GM20000 (cell line): ENCODE measurements around the gene SENP1.

Source experiments
- DNase-seq: peaks from one replicate; pipeline ENCODE4 v3.0.0; 2012; ENCODE audit warnings: low spot score
- TF ChIP-seq, protein P1 (sequence below): IDR thresholded peaks from 2 replicates; pipeline ENCODE4 v1.5.1; 2012; ENCODE audit warnings: mild to moderate bottlenecking, control low read depth; ENCODE audit errors: extremely low read depth, missing control alignments

SENP1 gene

DNA sequence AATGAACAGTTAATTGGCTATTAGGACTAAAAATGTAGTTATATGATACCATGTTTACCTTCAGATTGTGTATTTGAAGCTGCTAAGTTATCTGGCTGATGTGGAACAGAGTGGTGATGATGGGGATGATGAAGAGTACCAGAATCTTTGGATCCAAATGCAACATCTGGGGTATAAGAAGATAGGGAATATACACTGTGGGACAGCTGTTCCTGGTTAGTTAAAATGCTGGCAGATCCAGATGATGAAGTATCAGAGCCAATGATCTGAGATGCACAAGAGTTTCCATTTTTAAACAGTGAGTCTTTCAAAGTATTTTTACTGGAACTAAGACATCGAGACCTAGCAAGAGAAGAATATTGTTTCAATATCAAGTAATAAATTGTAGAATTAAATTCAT, 31.6 kb downstream of the SENP1 start:
- no peak for DNase-seq
- TF ChIP-seq, protein P1, sequence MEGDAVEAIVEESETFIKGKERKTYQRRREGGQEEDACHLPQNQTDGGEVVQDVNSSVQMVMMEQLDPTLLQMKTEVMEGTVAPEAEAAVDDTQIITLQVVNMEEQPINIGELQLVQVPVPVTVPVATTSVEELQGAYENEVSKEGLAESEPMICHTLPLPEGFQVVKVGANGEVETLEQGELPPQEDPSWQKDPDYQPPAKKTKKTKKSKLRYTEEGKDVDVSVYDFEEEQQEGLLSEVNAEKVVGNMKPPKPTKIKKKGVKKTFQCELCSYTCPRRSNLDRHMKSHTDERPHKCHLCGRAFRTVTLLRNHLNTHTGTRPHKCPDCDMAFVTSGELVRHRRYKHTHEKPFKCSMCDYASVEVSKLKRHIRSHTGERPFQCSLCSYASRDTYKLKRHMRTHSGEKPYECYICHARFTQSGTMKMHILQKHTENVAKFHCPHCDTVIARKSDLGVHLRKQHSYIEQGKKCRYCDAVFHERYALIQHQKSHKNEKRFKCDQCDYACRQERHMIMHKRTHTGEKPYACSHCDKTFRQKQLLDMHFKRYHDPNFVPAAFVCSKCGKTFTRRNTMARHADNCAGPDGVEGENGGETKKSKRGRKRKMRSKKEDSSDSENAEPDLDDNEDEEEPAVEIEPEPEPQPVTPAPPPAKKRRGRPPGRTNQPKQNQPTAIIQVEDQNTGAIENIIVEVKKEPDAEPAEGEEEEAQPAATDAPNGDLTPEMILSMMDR = no peak

DNA sequence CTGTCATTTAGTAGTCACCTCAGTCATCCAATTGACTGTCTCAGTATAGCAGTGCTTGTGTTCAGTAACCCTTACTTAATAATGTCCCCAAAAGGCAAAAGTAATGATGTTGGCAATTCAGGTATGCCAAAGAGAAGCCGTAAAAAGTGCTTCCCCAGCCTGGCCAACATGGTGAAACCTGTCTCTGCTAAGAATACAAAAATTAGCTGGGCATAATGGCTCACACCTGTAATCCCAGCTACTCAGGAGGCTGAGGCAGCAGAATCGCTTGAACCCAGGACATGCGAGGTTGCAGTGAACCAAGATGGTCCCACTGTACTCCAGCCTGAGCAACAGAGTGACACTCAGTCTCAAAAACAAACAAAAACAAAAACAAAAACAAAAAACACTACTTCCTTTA, 33.6 kb downstream of the SENP1 start:
- no peak for DNase-seq
- TF ChIP-seq, protein P1 = no peak

DNA sequence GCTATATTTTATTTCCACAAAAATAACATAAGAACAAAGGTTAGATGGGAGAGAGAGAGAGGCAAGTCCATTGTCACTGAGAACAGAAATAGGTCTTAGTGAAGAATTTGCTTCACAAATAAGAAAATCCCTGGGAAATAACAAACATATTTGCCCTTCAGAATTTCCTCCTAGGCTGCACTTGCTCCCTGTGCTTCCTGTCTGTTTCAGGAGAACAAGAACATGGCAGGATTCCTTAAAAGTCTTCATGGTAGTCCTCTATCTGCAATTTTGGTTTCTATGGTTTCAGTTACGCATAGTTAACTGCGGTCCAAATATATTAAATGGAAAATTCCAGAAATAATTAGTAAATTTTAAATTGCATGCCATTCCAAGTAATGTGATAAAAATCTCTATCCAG, 34.1 kb downstream of the SENP1 start:
- DNase-seq = no peak
- TF ChIP-seq, protein P1 = no peak

DNA sequence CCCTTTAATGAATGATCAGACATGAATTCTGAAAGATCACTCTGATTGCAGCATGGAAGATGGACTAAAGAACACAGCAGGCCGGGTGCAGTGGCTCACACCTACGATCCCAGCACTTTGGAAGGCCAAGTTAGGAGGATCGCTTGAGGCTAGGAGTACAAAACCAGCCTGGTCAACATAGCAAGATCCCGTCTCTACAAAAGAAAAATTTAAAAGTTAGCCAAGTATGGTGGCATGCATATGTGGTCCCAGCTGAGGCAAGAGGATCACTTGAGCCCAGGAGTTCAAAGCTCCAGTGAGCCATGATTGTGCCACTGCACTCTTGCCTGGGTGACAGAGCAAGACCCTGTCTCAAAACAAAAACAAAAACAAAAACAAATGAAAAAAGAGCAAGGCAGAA, 35.1 kb downstream of the SENP1 start:
- DNase-seq = no peak
- TF ChIP-seq, protein P1 = no peak

DNA sequence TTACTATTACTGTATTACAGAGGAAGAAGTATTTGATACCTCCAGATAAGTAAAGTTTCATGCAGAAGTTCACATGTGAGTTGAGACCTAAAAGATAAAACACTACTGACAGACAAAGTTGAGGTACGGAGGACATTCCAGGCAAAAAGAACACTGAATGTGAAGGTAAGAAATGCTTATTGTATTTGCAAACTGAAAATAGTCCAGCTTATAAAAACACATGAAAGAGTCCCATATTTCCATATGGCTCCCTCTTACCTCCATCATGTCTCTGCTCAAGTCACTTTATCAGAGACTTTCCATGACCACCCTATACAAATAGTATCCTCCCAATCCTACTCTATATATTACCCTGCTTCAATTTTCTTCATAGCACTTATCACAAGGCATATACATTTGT, 35.8 kb downstream of the SENP1 start:
- DNase-seq = no peak
- TF ChIP-seq, protein P1 = no peak

DNA sequence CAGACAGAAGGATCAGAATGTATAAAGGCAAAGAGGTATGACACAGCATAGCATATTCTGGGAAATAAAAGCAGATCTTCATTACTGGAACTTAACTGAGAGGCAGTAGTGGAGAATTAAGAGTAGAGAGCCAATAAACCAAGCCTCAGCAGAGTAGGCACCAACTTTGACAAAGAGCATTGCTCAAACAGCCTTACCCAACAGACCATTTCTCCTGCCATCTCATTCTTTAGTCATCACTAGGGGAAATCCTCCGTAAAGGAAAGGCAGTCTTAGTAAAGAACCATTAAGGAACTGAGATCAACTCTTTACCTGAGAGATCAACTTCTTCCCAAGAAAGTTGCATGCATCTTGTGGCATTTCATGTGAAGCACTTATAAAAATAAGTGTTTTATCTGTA, 36.6 kb downstream of the SENP1 start:
- no peak for DNase-seq
- TF ChIP-seq, protein P1 = no peak

DNA sequence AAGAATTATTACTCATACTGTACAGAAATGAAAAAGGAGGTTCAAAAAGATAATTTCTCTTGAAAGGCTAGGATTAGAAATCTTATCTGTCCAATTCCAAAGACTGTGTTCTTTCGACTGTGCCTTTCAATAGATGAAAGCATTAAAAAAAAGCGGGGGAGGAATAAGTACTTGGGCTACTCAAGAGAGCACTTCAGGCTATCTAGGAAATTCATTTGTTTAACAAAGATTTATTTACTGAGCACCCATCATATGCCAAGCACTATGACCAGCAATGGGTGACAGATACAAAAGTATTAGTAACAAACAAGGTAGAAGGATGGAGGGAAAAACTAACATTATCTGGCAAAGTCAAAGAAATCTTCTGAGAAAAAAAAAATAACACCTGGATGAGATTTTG, 37.4 kb downstream of the SENP1 start:
- DNase-seq = no peak
- TF ChIP-seq, protein P1 = no peak
